PFSK-1 (cell line): Measurements from ENCODE around the gene HOXB2.

Experiments used
- FOXP2 ChIP-seq: optimal IDR thresholded peaks from 2 replicates; pipeline ENCODE3; 2011; ENCODE audit warnings: borderline replicate concordance, control low read depth, inconsistent platforms; ENCODE audit not compliant: insufficient read depth; ENCODE audit errors: extremely low read length, extremely low read depth
- POLR2AphosphoS5 ChIP-seq: IDR thresholded peaks from 2 replicates; pipeline ENCODE4 v1.6.1; 2012; ENCODE audit warnings: low read depth, mild to moderate bottlenecking, control low read depth, low read length, moderate library complexity
- SIN3A ChIP-seq: IDR thresholded peaks from 2 replicates; pipeline ENCODE4 v1.6.1; 2012; ENCODE audit warnings: mild to moderate bottlenecking, low read length, moderate library complexity, borderline replicate concordance; ENCODE audit not compliant: insufficient read depth
- TAF1 ChIP-seq: IDR thresholded peaks from 2 replicates; pipeline ENCODE4 v1.6.1; 2012; ENCODE audit warnings: low read length, control low read depth, borderline replicate concordance; ENCODE audit not compliant: insufficient read depth
- TF ChIP-seq, protein P1 (sequence below), 2 experiments: IDR thresholded peaks; 2 replicates each; pipeline versions ENCODE4 v1.6.1 to v1.8.0; 2011 to 2012; ENCODE audit warnings: low read depth in 2 of 2, low read length in 2 of 2, control low read depth in 1 of 2, inconsistent platforms in 1 of 2, mild to moderate bottlenecking in 1 of 2, moderate library complexity in 1 of 2; ENCODE audit not compliant: insufficient read depth in 1 of 2

- TF ChIP-seq TAF1 (no peak), POLR2AphosphoS5 (no peak), SIN3A (no peak), FOXP2 (no peak)
- TF ChIP-seq, protein P1, sequence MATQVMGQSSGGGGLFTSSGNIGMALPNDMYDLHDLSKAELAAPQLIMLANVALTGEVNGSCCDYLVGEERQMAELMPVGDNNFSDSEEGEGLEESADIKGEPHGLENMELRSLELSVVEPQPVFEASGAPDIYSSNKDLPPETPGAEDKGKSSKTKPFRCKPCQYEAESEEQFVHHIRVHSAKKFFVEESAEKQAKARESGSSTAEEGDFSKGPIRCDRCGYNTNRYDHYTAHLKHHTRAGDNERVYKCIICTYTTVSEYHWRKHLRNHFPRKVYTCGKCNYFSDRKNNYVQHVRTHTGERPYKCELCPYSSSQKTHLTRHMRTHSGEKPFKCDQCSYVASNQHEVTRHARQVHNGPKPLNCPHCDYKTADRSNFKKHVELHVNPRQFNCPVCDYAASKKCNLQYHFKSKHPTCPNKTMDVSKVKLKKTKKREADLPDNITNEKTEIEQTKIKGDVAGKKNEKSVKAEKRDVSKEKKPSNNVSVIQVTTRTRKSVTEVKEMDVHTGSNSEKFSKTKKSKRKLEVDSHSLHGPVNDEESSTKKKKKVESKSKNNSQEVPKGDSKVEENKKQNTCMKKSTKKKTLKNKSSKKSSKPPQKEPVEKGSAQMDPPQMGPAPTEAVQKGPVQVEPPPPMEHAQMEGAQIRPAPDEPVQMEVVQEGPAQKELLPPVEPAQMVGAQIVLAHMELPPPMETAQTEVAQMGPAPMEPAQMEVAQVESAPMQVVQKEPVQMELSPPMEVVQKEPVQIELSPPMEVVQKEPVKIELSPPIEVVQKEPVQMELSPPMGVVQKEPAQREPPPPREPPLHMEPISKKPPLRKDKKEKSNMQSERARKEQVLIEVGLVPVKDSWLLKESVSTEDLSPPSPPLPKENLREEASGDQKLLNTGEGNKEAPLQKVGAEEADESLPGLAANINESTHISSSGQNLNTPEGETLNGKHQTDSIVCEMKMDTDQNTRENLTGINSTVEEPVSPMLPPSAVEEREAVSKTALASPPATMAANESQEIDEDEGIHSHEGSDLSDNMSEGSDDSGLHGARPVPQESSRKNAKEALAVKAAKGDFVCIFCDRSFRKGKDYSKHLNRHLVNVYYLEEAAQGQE (IDR thresholded peaks at IDR 0.05; ENCODE audit: insufficient read depth in 1 of 2, low read depth in 2 of 2, low read length in 2 of 2): no peak
Measured at GRCh38 chr17:48559122-48559839, 14.4 kb upstream of the HOXB2 start.
